Measurements from ENCODE around the gene C12orf60. TPM values are rescaled to one million over a fixed set of nuclear protein-coding genes. Genes with fewer than 3 reads are reported as not detected.
"Not testable (repeated sequence)": the region's sequence is repeated elsewhere in the genome, so short reads cannot be mapped to it uniquely, and the experiment has no call there.

The C12orf60 gene
- polyA plus RNA-seq, 3 donors: 0.11 to 0.46 TPM; not detected in 1

GRCh38 chr12:14759711-14760280, 43.7 kb upstream of the C12orf60 start:
- H4K20me1 ChIP-seq (ENCODE audit: insufficient read depth, low read length); H3K4me1 ChIP-seq (ENCODE audit: control insufficient read depth in 1 of 2, insufficient read depth in 2 of 2, low read length in 2 of 2); H3K4me3 ChIP-seq (replicated peaks in 1 of 3; ENCODE audit: low read depth in 2 of 3, low read length in 3 of 3); H3K79me2 ChIP-seq (ENCODE audit: insufficient read depth, low read length); DNase-seq; intact Hi-C loops (cut with micrococcal nuclease); H3K36me3 ChIP-seq (replicated peaks in 1 of 2; ENCODE audit: control insufficient read depth in 1 of 2, insufficient read depth in 2 of 2, low read length in 2 of 2); H2AFZ ChIP-seq (ENCODE audit: insufficient read depth, low read depth, low read length, poor library complexity, severe bottlenecking); H3K4me3 Mint-ChIP-seq; H3K27me3 ChIP-seq (ENCODE audit: control insufficient read depth in 2 of 2, insufficient read depth in 2 of 2, low read length in 2 of 2); H3K9ac ChIP-seq (ENCODE audit: insufficient read depth, low read length, poor library complexity, severe bottlenecking); H3K27me3 Mint-ChIP-seq (ENCODE audit: low read depth in 3 of 3); H3K4me1 Mint-ChIP-seq; H3K4me2 ChIP-seq (replicated peaks; ENCODE audit: extremely low read depth, low read length, poor library complexity, severe bottlenecking); H3K27ac ChIP-seq (ENCODE audit: low read depth in 1 of 2, low read length in 2 of 2): not testable (repeated sequence)
- peak overlapping the region in 1 of 7 donors; percentile 53 for H3K27ac Mint-ChIP-seq
- H3K9me3 ChIP-seq (replicated peaks in 1 of 2; ENCODE audit: control insufficient read depth in 1 of 2, insufficient read depth in 1 of 2, low read length in 2 of 2): peaks cover 9 to 11% of the 10 kb centered on the region in 2 donors
- 93% methylated on average over 3 of the region's 6 CpGs for WGBS (ENCODE audit: insufficient coverage)
- H3K9me3 Mint-ChIP-seq: peaks cover 8 to 26% (median 20%) of the 10 kb centered on the region in 7 donors
- H3K36me3 Mint-ChIP-seq: peaks cover 17 to 21% of the 10 kb centered on the region in 2 donors

- Histone ChIP-seq H3K79me2 (ENCODE audit: insufficient read depth, low read length) (peaks cover 32% of the 10 kb centered on the region), H2AFZ (ENCODE audit: insufficient read depth, low read depth, low read length, poor library complexity, severe bottlenecking) (no peak overlapping the region), H3K4me2 (replicated peaks; ENCODE audit: extremely low read depth, low read length, poor library complexity, severe bottlenecking) (no peak overlapping the region), H3K36me3 (replicated peaks in 1 of 2; ENCODE audit: control insufficient read depth in 1 of 2, insufficient read depth in 2 of 2, low read length in 2 of 2) (peaks cover 0 to 8% of the 10 kb centered on the region in 2 donors), H3K4me1 (ENCODE audit: control insufficient read depth in 1 of 2, insufficient read depth in 2 of 2, low read length in 2 of 2) (peaks cover 13 to 15% of the 10 kb centered on the region in 2 donors), H3K27me3 (ENCODE audit: control insufficient read depth in 2 of 2, insufficient read depth in 2 of 2, low read length in 2 of 2) (no peaks in the 10 kb centered on the region), H3K9ac (ENCODE audit: insufficient read depth, low read length, poor library complexity, severe bottlenecking) (no peak overlapping the region), H3K27ac (ENCODE audit: low read depth in 1 of 2, low read length in 2 of 2) (no peak overlapping the region), H3K9me3 (replicated peaks in 1 of 2; ENCODE audit: control insufficient read depth in 1 of 2, insufficient read depth in 1 of 2, low read length in 2 of 2) (peaks cover 4 to 7% of the 10 kb centered on the region in 2 donors), H4K20me1 (ENCODE audit: insufficient read depth, low read length) (peaks cover 10% of the 10 kb centered on the region), H3K4me3 (replicated peaks in 1 of 3; ENCODE audit: low read depth in 2 of 3, low read length in 3 of 3) (no peak overlapping the region)
- Mint-ChIP-seq H3K36me3 (peaks cover 20 to 24% of the 10 kb centered on the region in 2 donors), H3K27ac (no peak overlapping the region), H3K9me3 (peaks cover 1 to 16% (median 9%) of the 10 kb centered on the region in 7 donors), H3K4me3 (no peak overlapping the region), H3K4me1 (peaks cover 22% of the 10 kb centered on the region), H3K27me3 (ENCODE audit: low read depth in 3 of 3) (no peaks in the 10 kb centered on the region)
- no peak for DNase-seq
- TF ChIP-seq CTCF (IDR thresholded peaks at IDR 0.05): no peak
- intact Hi-C loops (cut with micrococcal nuclease): loop anchor here in 1 of 2 donors (5.0 kb wide), 1 partner anchor 42 kb away; no protein-coding TSS in a partner anchor
- WGBS (ENCODE audit: insufficient coverage): no CpG with 5 or more reads among the region's 2 CpGs
Observed at GRCh38 chr12:14765398-14765797, 38.1 kb upstream of the C12orf60 start.

- H3K4me3 ChIP-seq (replicated peaks in 1 of 3; ENCODE audit: low read depth in 2 of 3, low read length in 3 of 3); H3K4me2 ChIP-seq (replicated peaks; ENCODE audit: extremely low read depth, low read length, poor library complexity, severe bottlenecking); H3K27ac ChIP-seq (ENCODE audit: low read depth in 1 of 2, low read length in 2 of 2); H3K27ac Mint-ChIP-seq; H2AFZ ChIP-seq (ENCODE audit: insufficient read depth, low read depth, low read length, poor library complexity, severe bottlenecking); H3K9ac ChIP-seq (ENCODE audit: insufficient read depth, low read length, poor library complexity, severe bottlenecking); DNase-seq; H4K20me1 ChIP-seq (ENCODE audit: insufficient read depth, low read length); H3K4me3 Mint-ChIP-seq; H3K9me3 ChIP-seq (replicated peaks in 1 of 2; ENCODE audit: control insufficient read depth in 1 of 2, insufficient read depth in 1 of 2, low read length in 2 of 2); H3K36me3 ChIP-seq (replicated peaks in 1 of 2; ENCODE audit: control insufficient read depth in 1 of 2, insufficient read depth in 2 of 2, low read length in 2 of 2); H3K27me3 ChIP-seq (ENCODE audit: control insufficient read depth in 2 of 2, insufficient read depth in 2 of 2, low read length in 2 of 2); H3K27me3 Mint-ChIP-seq (ENCODE audit: low read depth in 3 of 3): not testable (repeated sequence)
- H3K4me1 ChIP-seq (ENCODE audit: control insufficient read depth in 1 of 2, insufficient read depth in 2 of 2, low read length in 2 of 2): peaks cover 13 to 16% of the 10 kb centered on the region in 2 donors
- peaks cover 22% of the 10 kb centered on the region for H3K4me1 Mint-ChIP-seq
- intact Hi-C loops (cut with micrococcal nuclease): loop anchor here in 1 of 2 donors (5.0 kb wide), 1 partner anchor 41 kb away; no protein-coding TSS in a partner anchor
- WGBS (ENCODE audit: insufficient coverage): 100% methylated on average over 2 of the region's 3 CpGs
- peaks cover 0 to 13% (median 6%) of the 10 kb centered on the region in 7 donors for H3K9me3 Mint-ChIP-seq
- H3K79me2 ChIP-seq (ENCODE audit: insufficient read depth, low read length): peaks cover 37% of the 10 kb centered on the region
- H3K36me3 Mint-ChIP-seq: peaks cover 17 to 21% of the 10 kb centered on the region in 2 donors
Observed at GRCh38 chr12:14766020-14766419, 37.5 kb upstream of the C12orf60 start.

Measured in CD14-positive monocyte (primary cell).